Fibroblast of skin of back (primary cell): ENCODE measurements around the gene EXOC5.
A peak's percentile ranks its signal among the peaks of the same experiment; 100 is the strongest.
"Not testable (repeated sequence)": the region's sequence is repeated elsewhere in the genome, so short reads cannot be mapped to it uniquely, and the experiment has no call there.

Experiments used
- DNase-seq: peaks from one replicate; pipeline ENCODE4 v3.0.0-alpha.2; 2013

EXOC5 gene

DNA sequence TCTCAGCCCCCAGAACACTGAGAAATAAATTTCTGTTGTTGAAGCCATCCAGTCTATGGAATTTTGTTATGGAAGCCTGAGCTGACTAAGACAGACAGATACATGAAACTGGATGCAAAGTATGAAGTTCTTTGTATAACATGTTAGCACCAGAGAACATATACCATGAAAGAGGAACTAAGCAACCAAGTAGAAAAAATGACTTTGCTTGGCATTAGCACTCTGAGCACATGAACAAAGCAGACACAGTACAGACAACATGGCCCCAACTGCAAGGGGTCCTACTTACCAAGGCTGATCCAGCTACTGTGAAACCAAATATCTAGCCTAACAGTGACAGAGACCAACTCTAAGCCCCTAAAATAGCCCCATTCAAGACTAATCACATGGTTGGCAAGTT lies 13.8 kb downstream of the EXOC5 start:
- DNase-seq = no peak

DNA sequence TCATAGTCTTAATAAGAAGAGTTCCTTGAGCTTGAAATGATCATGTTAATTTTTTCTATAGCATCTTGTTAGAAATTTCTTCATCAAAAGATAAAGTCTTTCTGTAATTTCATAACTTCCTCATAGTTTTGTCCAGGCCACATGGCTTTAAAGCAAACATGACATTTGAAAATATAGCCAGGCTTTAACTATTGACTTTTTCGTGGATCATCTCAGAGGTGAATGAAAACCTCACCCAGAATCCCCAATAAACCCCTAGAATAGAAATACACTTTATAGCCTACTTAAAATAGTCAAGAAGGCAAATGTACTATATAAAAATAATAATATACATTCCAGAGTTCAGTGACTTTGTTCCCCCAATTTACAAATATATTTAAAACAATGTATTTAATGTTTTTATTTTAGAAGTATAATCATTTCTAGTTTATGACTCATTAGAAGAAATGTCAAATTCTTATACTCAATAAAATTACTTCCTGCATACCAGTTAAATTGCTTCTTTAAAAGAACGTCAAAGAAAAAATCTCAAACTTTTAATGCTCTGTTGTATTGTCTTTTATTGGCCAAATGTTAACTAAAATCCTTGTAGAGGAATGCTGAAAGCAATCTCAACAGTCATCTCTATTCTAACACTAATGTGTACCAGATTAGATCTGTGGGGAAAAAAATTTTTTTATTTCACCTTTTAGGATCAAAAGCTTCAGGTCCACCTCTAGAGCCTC lies 21.6 kb downstream of the EXOC5 start:
- DNase-seq = peak; percentile 52

DNA sequence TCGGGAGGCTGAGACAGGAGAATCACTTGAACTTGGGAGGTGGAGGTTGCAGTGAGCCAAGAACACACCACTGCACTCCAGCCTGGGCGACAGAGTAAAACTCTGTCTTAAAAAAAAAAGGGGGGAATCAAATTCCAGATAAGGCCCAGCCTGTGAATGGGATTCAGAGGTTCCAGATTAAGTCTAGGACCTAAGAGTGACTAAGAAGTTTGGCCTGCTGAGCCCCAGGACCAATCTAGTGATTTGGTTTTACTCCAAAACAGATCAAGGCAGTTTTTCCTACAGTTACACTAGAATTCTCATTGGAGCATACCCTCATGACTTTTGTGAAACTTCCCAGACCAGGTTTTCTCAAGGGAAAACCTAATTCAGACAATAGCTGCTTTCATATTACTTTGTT lies 22.8 kb downstream of the EXOC5 start:
- peak; percentile 30 for DNase-seq

DNA sequence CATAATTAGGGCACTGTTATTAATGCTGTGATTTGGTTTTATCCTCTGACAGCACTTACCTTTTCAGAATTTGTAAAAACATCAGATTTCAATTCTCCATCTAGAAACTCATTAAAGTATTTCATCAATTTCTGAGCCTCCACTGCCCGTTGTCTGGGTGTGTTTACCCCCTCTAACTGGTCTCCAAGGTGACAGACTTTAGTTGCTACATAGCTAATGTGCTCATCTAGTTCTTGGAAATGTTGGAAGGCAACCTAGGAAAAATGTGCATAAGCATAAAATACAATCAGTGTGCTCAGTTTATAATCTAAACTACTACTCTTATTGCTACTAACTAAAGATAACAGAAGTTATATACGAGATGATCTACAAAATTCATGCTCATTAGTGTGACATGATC lies 24.6 kb downstream of the EXOC5 start:
- no peak for DNase-seq

DNA sequence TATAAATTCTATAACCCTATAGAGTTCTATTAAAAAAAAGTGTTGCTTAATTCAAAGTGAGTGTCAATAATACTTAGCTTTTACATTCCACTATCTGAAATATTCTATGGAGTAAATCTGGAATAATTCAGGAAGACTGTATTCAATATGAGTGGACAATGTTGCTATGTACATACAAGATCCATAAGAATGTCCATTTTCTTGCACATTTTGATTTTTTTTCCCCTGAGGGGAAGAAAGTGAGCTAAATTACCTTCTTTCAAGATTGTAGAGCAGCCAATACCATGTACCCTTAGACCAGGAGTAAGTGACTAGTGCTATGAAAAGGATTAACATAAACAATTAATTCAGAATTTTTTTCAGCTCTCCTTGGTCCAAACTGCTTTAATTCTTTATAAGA lies 25.4 kb downstream of the EXOC5 start:
- DNase-seq = no peak

DNA sequence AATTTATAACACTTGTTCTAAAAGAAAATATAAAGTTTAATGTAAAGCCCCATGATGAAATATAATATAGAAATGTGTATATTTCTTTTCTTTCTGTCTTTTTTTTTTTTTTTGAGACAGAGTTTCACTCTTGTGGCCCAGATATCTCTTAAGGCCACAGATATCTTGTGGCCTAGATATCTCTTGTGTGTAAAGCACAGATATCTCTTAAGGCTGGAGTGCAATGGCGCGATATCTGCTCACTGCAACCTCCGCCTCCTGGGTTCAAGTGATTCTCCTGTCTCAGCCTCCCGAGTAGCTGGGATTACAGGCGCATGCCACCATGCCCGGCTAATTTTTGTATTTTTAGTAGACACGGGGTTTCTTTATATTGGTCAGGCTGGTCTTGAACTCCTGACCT lies 28.6 kb downstream of the EXOC5 start:
- DNase-seq = not testable (repeated sequence)

DNA sequence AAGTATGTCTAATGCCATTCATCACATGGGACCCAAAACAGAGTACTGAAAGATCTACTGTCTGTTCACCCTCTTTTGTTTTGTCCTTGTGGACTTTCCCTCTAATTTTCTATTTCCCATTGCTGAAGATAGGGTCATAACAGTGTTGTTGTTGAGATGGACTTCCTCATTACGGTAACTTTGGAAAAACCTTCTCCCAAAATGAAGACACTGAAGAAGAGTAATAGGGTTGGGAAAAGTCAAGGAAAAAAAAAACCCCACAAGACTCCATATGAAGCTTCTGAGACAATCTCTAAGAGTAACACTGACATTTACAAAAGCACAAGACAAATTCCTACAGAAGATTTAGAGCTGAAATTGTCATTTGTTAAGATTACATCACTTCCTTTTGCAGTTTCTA lies 36.7 kb downstream of the EXOC5 start:
- no peak for DNase-seq

DNA sequence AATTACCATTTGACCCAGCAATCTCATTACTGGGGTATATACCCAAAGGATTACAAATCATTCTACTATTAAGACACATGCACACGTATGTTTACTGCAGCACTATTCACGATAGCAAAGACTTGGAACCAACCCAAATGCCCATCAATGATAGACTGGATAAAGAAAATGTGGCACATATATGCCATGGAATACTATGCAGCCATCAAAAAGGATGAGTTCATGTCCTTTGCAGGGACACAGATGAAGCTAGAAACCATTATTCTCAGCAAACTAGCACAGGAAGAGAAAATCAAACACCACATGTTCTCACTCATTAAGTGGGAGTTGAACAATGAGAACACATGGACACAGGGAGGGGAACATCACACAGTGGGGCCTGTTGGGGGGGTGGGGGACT lies 40.4 kb downstream of the EXOC5 start:
- DNase-seq = not testable (repeated sequence)

DNA sequence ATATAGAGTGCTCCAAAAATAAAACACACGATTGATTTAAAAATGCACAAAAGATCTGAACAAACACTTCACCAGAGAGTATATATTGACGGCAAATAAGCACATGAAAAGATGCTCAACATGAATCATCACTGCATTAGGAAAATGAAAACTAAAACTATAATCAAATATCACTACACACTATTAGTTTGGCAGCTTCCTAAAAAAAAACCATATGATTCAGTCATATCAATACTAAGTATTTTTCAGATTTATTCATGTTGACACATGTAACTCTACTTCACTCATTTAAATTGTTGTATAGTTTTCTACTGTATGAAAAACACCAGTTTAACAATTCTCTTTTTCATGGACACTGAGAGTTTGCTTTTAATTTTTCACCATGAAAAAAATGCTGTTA lies 41.6 kb downstream of the EXOC5 start:
- DNase-seq = no peak

DNA sequence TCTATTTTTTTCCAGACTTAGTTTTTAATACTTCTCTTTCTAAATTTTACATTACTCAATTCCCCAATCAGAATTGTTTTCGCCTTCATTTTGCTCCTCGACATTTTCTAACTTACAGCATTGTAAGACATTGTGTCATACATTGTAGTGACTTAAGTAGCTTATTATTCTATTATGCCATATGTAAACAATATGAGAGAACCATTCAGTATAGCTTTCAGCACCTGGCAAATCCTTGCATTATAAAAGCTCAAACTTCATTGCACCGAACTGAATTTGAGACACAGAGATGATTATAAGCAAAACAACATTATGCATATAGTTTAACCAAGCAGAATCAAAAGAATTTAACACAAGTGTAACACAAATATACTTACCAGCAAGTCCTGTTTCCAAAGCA lies 46.8 kb downstream of the EXOC5 start:
- no peak for DNase-seq

DNA sequence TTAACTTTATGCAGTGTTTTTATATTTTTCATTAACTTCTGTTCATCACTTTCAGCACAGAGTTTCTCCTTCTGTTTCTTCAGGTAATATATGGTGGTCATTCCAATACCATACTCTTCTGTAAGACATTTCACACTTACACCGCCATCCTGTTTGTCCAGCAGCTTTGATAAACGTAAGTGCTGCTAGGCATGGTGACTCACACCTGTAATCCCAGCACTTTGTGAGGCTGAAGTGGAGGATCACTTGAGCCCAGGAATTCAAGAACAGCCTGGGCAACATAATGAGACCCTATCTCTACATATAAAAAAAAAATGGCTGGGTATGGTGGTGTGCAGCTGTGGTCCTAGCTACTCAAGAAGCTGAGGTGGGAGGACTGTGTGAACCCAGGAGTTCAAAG lies 55.8 kb downstream of the EXOC5 start:
- no peak for DNase-seq

DNA sequence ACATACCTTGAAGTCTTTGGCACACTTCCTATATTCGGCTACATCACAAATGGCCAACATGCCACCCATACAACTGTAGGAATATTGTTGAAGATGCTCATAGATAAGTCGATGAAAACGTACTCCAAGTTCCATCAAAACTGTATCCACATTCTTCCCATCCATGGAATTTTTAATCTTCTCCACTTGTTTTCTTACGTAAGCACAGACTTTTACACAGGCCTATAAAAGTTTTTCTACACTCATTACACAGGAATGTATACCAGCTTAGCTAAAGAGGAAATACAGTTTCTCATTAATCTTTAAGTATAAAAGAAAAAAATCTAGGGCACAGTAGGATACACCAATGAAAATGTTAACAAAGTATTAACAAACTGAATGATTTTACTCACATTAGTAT lies 59.1 kb downstream of the EXOC5 start:
- peak; percentile 69 for DNase-seq

DNA sequence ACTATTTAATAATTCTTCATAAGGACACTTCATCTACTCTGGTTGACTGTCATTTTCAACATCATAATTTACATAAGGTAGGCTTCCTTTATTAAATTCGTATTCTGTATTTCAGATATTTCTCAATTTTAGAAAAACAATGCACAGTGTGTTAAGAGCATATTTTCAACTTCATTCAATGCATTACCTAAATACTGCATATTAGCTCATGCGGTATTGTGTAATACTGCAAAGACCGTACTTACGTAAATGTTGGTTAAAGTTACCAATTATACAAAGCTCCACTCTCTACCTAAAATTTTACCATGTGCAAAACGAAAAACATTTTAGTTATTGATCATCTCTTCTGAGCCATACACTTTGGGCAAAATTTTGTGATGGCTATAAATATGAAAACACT lies 62.8 kb downstream of the EXOC5 start:
- no peak for DNase-seq

DNA sequence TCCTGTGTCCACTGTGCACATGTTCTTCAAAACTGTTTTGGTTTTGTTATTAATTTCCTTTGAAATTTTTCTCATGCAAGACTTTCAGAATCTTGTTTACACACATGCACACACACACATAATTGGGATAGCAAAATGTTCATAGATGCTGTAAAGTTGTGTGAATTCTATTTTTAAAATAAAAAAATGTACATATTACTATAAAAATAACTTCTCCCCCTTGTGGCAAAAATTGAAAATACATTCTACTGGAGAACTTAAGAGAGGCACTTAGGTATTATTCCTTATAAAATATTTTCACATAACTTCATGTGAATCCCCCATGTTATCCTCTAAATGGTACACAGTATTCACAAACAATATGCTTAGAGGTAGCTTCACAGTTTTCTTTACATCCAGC lies 66.0 kb downstream of the EXOC5 start:
- DNase-seq = not testable (repeated sequence)

DNA sequence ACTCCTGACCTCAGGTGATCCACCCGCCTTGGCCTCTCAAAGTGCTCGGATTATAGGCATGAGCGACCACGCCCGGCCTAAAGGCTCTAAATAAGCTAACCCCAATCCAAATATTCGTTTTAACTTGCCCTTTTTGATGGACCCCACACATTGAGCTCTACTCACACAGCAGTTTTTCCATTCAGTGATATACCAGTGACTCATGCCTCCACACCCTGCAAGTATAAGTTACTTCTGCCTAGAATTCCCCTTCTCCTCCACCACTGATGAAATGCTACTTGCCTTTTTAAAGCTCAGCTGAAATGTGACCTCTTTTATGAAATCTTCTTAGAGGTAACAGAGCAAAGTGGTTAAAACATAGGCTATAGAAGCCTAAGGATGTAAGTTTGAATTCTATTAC lies 68.8 kb downstream of the EXOC5 start:
- peak; percentile 54 for DNase-seq

DNA sequence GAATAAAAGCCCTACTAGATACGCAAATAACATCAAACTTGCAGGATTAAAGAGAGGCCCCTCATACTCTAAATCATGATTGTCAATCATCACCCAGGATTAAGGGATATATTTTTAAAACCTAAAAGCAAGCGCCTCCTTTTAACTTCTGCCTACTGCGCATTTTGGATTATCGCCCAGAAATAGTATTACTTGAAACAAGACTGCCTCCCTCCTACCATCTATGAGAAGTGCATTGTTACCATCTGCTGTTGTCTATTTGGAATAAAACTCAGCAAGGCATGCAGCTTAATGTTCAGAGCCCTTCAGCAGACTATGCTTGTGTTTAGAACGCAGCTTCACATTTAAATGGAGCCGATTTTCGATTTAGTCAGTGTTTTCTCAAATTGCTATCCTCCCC lies 79.6 kb downstream of the EXOC5 start:
- DNase-seq = peak; percentile 23

DNA sequence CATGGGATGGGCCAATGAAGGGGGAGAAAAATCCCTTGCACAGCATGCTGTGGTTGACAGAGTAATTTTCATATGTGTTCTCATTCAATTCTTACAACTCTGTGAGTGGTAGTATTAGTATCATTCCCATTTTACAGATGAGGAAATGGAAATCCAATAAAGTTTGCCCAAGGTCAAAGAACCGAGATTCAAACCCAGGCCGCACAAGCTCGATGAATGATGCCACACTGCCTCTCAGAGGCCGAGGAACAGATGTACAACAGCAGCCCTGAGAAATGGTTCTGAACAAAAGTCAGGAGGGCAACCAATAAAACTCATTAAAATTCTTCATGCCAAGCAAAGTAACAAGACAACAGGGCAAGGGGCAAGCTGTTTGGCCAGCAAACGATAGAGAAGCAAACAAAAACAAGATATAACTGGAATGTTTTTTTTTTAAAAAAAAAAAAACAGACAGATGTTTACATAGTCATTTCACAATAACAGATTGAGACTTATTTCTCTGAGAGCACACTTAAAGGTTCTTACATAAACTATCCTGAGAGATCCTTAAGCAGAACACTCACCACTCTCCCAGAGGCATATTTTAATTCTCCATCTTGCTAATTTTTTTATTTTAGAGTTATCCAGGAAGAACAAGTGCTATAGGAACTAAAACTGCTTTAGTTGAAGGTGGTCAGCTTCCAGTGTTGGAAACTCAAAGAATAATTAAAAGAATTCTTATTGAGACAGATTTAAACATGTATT lies 85.8 kb downstream of the EXOC5 start:
- no peak for DNase-seq

DNA sequence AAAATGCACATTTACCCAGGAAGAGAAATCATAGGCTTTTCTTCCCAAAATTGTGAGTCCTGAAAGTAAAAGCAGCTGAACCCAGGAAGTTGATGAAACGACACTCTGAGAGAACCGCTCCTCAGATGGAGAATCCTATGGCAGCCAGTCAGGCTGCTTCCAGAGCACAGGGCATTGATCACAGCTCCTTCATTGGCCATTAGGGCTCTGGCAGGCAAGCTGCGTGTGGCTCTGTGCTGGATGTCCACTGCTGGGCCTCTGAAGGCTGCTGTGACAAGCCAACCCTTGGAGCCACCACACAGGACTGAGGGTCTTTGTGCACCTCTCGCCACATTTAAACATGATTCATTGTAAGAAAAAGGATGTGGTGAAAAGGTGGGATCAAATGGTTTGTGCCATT lies 89.4 kb downstream of the EXOC5 start:
- DNase-seq = no peak

DNA sequence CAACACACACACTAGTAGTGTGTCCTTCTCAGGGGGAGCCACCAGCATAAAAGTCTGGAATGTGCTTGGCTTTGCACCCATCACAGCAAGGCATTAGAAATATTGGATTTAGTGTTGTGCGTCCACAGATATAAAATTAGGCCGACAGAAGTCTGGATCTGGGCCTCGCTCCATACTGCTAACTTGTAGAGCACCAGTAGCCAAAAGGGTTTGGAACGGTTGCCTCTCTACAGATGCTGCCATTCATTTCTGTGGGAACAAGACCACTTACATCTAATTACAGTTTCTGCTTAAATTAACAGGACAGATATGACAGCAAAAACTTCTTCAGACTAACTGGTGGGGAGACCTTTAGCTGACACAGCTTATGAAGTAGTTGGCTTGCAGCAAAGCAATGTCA lies 94.2 kb downstream of the EXOC5 start:
- no peak for DNase-seq

DNA sequence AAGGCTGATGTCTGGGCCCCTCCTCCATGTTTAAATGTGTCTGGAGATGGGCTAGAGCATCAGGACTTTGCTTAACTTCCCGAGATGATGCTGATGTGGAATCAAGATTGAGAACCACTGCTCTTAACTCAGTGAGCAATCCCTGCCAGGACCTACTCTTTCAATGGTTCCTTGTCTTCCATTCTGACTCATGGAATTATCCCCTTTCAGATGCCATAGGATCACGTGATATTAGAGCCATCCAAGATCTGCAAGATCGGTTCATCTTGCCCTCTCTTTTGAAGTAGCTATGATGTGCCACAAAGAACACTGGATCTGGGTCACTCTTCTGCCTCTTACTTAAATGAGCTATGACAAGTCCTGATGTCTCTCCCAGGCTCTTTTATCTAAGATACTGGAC lies 96.8 kb downstream of the EXOC5 start:
- no peak for DNase-seq

DNA sequence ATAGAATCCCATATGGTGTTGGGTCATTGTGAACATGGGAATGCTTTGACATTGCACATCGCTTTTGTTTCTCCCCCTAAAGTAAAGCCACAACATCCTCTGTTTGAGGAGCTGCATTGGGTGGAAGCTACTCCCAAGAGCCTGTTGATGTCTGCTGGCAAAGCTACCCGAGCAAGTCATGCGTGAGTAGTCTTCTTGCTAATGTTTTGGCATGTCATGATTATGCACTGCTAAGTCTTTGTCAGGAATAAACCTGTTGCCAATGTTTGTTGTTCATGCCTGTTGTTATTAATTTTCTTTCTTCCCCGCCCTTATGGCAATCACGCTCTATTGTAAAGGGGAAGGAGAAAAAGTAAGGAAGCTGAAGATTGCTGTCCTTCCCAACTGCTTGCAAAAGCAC lies 97.3 kb downstream of the EXOC5 start:
- DNase-seq = no peak

DNA sequence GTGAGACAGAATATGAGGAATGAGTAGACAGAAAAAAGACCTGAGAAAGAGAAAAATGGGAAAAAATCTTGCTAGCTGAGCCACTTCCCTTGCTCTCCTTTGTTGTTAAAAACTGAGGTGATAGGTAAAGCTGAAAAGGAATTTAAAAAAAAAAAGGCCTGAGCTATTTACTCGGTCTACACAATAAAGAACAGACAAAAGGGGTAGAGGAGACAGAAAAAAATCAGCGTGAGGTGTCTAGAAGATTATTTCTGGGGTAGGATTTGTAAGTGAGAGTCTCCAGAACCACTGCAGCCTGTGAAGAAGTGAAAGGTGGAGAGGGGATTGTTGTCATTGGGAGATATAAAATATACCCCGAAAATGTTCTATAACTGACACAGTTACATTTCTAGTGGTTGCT lies 98.8 kb downstream of the EXOC5 start:
- DNase-seq = no peak

DNA sequence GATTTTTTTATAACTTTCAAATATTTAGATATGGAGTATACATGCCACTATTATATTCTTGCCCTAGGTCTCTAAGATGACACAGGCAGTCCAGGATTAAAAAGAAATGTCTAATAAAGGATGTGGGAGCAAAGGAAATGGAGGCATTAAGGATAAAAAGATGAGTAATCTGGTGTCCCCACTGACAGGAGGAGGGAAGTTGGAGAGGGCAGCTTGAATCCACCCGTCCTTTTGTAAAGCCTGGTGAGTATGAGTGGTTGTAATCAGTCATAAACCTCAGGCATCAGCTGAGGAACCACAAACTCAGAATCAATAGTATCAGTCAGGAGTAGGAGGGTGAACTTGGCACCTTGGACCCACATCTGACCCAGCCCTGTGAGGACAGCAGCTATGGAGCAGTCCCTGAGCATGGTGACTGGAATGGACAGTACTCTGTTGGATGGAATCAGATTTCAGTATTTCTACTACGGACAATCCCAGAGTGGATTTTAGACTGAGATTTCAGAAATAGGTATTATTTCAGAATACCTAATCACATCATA lies 100.5 kb downstream of the EXOC5 start:
- DNase-seq = no peak

DNA sequence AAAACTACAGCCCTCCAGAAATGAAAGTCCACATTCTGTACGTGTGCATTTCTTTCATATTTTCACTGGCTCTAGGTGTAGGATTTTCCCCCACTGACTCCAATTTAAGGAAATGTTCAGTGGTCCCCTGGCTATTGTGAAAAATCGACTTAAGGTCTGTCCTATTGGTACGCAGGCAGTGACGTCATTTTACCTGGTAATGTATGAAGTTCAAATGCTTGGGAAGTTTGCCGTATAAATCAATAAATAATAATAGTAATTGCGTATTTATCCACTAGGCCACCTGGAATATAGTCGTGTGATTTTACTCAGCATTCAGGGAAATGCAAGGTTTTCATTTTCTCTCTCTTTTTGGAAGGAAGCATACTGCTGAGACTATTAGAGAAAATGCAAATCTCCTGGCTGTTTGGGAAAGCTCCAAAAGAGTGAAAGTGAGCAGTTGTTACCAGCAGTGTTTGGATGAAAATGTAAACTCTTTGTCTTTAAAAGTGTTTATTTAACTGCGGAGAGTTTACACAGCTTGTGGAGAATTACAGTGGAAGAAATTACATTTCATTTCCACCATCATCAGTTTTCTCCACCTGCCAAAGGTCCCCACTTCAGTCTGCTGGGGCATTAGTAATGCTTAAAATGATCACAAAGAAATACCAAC lies 107.0 kb downstream of the EXOC5 start:
- DNase-seq = no peak
